Medulla oblongata (tissue), 1 donor: Measurements from ENCODE around the gene IFIH1.

ENCODE experiments used
- DNase-seq: peaks from one replicate; pipeline ENCODE4 v3.0.0-alpha.2; 2015; ENCODE audit errors: extremely low spot score

Gene IFIH1

DNA sequence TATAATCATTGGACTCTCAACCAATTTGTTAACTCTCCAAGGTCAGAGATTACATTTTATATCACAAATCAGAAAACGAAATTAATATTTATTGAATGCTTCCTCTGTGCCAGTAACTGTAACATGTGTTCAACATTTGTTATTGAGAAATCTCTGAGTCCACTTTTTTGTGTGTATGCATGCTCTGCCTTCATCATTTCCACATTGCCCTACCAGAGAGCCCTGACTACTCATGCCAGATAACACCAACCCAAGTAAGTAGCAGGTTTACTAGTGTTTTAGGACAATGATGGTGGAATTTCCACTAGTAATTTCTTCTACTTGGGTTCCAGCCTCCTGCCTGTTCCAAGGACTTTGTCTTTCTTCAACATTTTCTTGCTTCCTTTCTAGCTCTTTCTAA, 61.1 kb downstream of the IFIH1 start:
- DNase-seq, result no peak

DNA sequence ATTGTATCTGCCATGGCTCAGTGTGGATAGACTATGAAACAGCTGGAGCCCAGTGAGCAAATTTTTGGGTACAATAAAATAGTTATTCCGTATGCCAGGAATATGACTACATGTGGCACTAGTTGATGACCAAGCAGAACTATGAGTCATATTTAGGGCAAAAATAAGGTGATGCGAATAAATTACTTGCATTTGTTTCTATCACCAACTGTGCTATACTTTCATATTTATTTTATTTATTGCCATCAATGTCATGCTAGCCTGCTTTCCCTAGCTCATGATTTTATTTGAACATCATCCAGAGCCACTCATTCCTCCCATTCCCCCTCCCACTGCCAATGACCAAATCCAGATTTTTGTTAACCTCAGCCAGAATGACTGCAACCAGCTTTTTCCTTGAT, 61.9 kb downstream of the IFIH1 start:
- DNase-seq, result no peak

DNA sequence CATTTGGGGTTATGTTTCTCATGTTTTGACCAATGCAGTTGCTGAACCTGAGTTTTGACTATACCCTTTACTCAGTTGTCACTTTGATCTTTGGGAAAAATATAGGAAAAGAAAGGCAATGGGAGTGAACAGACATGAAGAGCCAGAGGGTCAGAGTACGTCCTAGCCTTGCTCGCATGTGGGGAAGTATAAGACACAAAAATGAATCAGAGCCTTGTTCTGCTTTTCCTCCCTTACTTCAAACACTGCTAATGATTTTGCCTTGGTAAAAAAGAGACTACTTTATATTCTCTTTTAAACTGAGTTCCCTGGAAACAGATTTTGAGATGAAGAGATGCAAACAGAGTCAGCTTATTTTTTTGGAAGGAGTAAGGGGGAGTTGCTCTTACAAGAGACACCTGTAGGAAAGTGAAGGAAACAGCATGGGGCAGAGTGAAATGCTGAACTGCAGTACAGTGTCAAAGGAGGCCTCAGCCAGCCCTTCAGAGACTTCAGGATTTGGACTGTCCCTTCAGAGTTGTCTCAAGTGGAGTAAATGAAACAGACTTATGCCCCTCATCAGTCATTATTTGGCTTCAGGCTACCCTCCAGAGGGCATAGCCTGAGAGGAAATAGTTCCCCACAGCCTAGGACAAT, 64.1 kb downstream of the IFIH1 start:
- DNase-seq, result no peak

DNA sequence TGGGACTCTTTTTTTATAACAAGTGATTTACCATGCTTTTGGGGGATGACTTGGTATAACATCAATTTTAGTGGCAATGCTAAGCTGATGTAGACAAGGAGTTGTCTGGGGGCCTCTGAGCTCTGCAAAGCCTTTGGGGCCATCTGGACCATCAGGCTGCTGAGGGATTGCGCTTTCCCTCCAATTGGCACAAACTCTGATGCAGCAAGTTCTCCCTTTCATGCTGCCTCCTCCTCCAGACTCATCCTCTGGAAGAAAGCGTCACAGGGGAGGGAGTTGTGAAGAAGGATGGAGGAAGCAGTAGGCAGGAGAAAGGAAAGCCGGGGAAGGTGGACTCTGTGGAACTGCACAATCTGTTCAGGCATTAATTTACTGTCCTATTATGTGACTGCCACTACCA, 65.0 kb downstream of the IFIH1 start:
- no peak for DNase-seq

DNA sequence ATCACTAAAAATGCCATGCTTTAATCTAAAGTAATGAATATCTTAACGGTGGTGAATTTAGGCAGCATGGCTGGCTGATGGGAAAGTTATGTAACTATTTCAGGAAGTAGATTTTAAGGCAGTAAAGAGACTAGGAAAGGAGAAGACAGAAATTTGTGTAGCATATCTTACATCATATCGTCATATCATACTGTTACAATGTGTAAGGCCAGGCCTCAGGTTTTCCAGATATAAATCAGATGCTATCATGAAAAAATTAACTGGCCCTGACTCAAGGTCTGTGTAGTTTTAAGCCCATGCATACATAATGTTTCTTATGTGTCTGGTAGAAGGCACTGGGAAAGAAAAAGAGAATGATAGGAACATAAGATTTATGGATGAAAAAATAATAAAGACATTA, 66.3 kb downstream of the IFIH1 start:
- DNase-seq, result no peak

DNA sequence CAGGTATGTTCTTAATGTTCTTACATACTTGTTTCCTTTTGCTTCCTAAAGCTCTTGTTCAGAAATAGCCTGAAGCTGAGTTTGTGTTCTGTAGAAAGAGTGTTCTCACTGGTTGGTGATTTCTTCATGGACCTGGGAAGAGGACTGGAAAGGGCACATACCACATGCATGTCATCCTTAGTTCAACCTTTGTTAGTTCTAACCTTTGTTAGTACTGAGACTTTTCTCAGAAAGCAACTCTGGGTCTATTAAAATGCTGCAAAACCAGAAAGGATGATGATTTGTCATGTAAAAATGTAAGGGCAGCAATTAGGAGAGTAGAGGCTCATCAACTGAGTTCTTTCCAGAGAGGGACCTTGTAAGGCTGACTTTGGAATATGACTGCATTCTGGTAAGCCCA, 72.7 kb downstream of the IFIH1 start:
- DNase-seq, result no peak

DNA sequence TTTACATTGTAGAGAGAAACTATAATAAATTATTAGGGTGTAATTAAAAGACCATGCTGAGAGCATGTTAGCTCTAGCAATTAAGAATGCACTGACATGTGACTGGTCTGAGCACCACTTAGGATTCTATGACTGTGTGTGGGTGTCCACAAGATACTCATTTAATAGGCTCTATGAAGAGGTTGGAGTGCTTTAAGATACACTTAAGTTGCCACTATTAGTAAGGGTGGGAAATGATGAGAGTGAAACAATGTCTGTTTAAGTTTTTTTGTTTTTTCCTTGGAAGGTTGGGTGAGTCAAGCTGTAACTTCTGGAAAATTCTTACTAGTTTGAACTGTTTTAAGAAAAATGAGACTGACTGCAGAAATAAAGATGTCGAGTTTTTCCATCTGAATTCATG, 73.4 kb downstream of the IFIH1 start:
- DNase-seq, result no peak

DNA sequence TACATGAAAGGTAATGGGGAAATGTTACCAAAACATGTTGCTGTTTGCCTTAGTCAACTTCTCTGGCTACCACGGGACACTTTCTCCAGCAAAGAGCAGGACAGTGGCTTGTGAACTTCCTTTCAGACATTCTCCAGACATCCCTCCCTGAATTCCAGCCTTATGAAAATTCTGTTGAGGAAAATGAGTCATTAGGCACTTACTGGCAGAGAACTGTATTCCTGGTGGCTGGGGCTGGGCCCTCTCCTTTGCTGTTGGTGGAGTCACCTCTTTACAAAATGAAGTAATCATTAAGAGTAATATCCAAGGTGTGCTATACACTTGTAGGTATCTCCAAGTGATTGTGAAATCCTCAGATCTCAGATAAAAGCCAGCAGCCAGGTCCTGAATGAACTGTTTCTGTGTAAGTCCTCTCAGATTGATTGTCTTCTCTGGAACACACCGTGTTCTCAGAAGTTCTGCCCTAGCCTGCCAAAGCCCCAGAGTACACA, 73.9 kb downstream of the IFIH1 start:
- no peak for DNase-seq

DNA sequence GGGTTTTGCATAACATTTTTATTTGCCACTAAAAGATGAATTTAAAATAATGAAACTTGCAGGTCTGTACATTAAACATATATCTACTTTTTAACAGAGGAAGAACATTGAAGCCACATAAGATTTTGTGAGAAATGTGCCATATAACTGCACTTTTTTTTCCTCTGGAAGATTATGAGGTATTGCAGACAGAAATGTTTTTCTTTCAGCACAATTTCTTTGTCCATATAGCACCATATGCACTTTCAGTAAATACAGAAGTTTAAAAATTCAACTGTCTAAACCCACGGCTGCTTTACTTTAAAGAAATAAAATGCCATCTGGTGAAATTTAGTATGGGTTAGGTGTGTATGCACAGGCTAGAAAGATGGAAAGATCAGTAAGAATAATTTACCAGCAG, 74.8 kb downstream of the IFIH1 start:
- no peak for DNase-seq

DNA sequence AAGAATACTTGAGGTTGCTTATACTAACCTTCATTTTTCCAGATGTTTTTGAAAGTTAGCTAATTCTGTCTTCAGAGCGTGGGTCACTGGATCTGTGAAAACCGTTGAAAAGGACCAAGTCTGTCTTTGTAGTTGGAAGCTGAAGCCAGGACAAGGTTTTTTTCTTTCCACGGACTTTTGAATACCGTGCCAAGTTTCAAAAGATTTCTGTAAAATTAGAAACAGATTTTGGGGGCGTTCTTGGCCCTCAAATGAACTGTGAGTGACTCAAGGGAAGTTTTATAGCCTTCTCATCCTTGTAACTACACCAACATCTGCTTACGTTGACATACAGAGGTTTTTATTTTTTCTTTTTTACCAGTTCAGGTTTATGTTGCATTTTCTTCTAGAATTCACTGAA, 75.2 kb downstream of the IFIH1 start, which contains the start of gene FAP:
TSS of gene FAP (minus strand) at position 152 of the 400 bp plus-strand sequence. CDS start at position 34, 118 bp downstream.
- DNase-seq, result no peak

DNA sequence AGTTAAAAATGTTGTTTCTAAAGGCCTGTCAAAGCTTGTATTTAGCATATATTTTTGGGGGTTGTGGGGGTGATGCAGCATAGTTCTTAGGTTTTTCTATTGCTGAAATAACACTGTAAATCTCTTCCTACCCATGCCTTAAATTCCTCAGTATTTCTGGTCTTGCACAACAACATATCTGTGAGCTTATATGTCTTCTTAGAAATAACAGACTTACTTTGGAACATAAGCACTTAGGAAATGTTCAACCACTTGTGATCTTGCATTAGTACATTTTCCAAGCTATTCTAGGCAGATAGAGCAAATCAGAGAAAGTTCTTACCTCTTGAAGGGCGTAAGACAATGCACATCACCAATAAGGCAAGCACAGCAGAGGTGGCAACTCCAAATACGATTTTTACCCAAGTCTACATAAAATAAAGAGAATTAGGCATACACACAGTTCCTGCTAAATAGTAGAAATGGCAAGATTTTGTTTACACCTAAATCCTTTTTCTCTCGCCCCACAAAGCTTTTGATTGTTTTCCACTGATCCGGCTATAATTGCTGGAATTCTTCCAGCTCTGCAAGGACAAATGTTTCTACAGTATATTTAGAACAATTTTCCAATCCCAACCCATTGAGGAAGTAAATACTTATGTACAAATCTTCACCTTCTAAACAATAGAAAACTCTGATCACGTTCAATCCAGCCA, 75.8 kb downstream of the IFIH1 start:
- DNase-seq, result peak; percentile 47

DNA sequence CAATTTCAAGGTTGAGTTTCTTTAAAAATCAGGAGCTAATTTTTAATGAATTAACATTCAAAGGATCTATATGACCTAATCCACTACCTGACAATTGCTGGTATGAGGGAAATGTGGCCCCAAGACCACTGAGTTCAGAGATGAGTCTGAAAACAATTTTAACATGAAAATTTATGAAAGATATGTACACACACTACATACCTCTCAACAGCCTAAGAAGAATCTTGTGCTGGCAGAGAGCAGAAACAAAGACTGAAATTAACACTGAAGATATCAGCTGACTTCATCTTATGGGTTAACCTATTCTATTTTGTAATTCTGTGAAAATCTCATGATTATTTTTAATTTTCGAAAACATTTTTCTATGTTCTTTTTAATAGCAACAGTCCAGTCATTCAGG, 76.9 kb downstream of the IFIH1 start:
- DNase-seq, result no peak

DNA sequence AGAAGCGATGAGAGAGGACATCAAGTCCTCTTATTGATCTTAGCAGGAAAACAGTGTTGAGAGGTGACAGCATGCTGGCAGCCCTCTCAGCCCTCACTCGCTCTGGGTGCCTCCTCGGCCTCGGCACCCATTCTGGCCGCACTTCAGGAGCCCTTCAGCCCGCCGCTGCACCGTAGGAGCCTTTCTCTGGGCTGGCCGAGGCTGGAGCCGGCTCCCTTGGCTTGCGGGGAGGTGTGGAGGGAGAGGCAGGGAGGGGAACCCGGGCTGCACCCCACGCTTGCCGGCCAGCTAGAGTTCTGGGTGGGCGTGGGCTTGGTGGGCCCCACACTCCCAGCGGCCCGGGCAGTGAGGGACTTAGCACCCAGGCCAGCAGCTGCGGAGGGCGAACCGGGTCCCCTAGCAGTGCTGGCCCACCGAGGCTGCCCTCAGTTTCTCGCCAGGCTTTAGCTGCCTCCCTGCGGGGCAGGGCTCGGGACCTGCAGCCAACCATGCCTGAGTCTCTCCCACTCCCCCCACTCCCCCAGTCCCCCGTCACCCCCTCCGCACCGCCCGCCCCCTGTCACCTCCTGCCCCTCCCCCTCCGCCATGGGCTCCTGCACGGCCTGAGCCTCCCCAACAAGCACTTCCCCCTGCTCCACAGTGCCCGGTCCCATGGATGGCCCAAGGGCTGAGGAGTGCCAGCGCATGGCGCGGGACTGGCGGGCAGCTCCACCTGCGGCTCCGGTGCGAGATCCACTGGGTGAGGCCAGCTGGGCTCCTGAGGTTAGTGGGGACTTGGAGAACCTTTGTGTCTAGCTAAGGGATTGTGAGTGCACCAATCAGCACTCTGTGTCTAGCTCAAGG, 83.6 kb downstream of the IFIH1 start:
- no peak for DNase-seq

DNA sequence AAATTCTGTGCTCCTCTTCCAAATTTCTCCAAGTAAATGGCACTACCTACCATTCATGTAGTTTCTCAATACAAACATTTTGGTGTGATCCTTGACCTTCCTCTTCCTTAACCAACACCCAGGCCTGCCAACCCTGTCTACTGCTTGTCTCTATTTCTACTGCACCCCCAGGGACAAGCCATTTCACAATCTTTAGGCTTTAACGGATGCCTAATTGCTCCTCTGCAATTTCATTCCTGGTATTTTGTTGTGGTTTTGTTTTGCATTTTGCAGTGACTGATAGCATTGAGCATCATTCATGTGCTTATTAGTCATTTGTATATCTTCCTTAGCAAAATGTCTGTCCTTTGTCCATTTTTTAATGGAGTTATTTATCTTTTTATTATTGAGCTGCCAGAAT, 85.3 kb downstream of the IFIH1 start:
- no peak for DNase-seq

DNA sequence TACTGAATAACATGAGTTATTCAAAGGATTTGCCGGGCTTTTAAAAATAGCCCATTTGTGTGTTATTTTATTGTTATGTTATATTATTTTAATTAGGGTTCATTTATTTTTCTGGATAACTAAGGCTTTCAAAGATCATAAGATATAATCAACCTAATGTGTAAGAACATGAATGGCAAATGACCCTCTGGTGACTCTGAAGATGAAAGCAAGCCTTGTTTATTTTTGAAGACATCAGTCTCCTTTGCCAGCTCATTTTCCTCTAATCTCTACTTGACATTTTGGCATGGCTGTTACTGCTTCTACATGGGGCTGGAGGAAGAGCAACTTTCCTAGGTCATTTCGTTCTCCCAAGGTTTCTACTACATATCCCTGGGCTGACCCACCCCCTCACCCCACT, 85.8 kb downstream of the IFIH1 start:
- no peak for DNase-seq

DNA sequence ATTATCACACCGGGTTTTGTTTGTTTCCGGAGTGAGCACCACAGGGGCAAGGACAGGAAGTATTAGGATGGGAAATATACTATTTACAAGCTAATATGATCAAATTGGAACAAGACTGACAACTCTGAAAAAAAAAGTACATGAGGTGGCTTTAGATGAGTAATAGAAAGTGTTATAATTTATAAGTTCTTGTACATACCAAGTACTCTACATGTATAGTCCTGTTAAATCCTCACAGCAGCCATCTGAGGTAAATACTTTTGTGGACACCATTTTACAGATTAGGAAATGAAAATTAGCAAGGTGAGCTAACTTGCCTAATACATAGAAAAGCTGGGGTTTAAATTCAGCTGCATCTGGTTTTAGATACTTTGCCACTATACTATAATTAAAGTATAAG, 86.5 kb downstream of the IFIH1 start:
- DNase-seq, result no peak

DNA sequence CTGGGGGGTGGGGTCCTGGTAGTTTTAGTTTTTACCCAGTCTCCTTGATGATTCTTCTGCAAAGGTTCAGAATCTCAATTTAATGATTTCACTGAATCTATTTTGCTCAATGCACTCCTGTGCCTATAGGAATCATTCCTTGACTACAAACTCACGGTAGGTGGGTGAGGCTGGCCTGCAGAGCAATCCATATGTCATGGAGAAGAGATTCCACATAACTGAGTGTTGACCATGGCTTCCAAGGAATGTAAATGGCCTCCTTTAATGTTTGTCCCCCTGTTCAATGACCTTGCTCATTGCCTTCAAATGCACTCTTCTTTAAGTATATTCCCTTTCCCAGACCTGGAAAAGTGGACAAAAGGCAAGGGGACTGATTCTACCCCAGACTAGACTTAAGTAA, 87.7 kb downstream of the IFIH1 start:
- no peak for DNase-seq

DNA sequence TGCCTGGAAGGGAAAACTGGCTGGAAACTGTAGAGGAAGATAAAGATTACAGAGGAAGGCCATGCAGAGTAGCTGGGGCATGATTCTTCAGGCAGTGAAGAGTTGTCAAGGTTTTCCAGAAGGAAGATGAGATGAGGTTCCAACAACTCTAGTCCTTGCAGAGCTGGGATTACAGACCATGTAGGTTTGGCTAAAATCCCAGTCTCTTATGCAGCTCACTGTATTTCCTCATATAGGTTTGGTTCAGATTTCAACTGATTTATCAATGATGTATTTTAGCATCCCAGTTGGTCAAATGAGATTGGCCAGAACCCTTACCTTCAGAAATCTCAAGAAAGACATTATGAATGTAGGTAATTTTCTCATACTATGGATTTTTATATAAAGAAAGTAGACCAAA, 91.6 kb downstream of the IFIH1 start:
- DNase-seq, result no peak

DNA sequence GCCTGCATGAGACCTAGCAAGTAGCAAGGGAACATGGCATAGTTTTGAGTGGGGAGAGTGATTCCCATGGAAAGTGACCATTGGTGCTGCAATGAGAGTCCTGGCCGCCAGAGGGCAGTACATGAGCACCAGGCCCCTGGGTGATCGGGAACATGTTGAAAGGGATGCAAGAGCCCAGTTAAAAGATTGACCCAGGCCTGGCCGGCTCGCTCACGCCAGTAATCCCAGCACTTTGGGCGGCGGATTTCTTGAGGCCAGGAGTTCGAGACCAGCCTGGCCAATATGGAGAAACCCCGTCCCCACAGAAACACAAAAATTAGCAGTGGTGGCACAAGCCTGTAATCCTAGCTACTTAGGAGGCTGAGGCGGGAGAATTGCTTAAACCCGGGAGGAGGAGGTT, 97.4 kb downstream of the IFIH1 start:
- DNase-seq, result peak; percentile 78

DNA sequence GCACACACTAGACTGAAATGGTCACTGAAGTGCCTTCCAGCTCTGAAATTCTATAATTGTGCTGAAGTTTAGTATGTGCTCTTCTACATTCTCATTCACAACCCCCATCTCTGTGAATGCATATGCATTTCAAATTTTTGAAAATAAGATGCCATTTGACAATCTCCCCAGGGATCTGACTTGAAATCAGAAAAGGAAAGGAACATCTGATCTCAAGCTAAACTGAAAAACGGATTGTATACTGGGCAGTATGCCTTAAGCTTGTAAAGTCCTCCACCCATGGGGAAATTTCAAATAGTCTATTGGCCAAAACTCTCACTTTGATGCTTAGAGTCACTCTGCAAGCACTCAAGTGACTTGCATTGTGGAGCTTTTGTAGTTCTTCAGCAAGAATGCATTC, 98.1 kb downstream of the IFIH1 start:
- DNase-seq, result no peak

DNA sequence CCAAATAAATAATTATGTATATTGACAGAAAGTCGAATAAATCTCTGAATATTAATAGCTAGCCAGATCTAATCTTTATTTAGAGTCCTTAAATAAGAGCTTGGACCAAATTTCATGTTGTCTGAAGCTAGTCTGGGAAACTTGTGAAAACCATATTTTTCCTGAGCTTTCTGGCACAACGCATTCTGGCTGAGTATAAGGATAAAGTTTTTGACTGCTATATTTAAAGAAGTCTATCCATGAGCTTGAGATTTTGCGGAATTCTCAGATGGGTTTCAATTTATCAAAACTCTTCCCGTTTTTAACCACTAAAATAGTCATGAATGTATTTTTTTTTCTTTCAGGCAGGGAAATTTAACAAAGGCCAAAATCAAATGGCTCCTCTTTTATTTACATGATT, 99.1 kb downstream of the IFIH1 start:
- DNase-seq, result no peak

DNA sequence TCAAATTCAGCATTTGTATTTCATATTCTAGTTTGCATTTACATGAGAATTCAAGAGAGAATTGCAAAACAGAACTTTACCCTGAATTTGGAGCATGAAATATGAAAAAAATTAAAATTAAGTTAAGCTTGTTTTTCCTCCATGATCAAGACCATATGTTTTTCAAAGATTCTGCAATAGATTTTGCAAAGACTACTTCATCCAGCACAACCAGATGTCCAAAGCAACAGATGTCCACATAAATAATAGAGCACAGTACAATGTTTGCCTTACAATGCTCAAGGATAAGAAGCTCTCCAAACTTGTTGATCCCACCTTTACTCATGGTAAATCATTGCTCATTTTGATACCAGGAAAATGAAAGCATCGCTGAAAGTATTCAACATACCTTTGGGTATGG, 100.9 kb downstream of the IFIH1 start:
- DNase-seq, result no peak
